HTR-8/SVneo (cell line): ENCODE measurements around the gene EIF4E2.
"Not testable (repeated sequence)": the region's sequence is repeated elsewhere in the genome, so short reads cannot be mapped to it uniquely, and the experiment has no call there.

Experiments
- DNase-seq: peaks from one replicate; pipeline ENCODE4 v3.0.0; 2011; ENCODE audit warnings: low spot score, mixed read lengths; ENCODE audit not compliant: insufficient read length
- FAIRE-seq: peaks from 2 replicates; lab custom pipeline; 2011; peaks lifted over from hg19 to GRCh38; lab: Jason Lieb, UNC

Gene EIF4E2

GRCh38 chr2:232556426-232556825, 5.9 kb downstream of the EIF4E2 start:
- no peak for DNase-seq
- FAIRE-seq: no peak

- FAIRE-seq (no peak), DNase-seq (no peak)
Measured at GRCh38 chr2:232562515-232563151, 12.1 kb downstream of the EIF4E2 start.

- DNase-seq (no peak), FAIRE-seq (peak; percentile 26)
Measured at GRCh38 chr2:232563580-232563979, 13.1 kb downstream of the EIF4E2 start.

DNA sequence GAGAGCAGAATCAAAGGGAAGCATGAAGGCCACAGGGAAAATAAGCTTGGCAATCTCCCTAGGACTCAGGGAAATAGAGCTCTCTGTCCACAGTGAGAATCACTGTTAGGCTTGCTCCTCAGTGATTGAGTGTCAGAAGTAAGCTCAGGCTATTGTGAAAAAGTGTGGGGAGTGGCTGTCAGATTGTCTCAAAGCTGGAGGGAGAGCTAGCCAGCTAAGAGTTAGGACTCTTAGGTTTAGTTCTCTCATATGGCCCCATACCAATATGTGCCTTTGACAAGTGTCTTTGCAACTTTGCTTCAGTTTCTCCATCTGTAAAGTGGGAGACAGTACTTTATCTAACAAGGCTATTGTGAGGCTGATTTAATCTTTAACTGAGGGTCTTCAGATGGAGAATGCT, 17.2 kb downstream of the EIF4E2 start:
- FAIRE-seq: no peak

GRCh38 chr2:232568161-232568560, 17.7 kb downstream of the EIF4E2 start:
- DNase-seq (no peak), FAIRE-seq (peak; percentile 48)

More for the DNA sequence above, 17.2 kb downstream of the EIF4E2 start:
- DNase-seq: no peak

DNA sequence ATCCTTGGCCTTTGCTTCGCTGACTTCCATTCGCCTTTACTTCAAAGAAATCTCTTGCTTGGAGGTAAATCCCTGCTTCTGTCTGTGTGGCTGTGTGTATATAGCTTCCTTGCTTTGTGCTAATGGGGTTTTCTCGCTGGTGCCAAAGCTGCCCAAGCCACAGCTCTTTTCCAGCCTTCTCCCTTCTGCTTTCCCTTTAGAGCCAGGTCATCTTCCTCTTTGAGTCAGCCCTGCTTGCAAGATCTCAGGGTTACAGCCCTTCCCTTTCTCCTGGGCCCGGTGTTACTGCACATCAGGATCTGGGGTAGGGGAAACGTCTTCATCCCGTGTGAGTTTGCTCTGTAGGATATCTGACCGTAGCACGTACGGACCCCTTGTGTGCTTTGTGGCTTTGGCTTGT, 19.1 kb downstream of the EIF4E2 start:
- FAIRE-seq (no peak), DNase-seq (no peak)

DNA sequence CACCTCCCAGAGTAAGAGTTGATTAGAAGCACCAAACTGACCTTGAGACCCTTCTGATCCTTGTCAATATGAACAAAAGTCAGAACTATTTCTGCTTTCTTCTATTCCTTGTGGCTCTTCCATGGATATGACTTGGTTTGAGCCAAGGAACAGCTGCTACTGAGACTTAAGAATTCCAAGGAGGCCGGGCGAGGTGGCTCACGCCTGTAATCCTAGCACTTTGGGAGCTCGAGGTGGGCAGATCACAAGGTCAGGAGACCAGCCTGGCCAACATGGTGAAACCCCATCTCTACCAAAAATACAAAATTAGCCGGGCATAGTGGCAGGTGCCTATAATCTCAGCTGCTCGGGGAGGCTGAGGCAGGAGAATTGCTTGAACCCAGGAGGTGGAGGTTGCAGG, 20.0 kb downstream of the EIF4E2 start:
- not testable (repeated sequence) for FAIRE-seq, DNase-seq

DNA sequence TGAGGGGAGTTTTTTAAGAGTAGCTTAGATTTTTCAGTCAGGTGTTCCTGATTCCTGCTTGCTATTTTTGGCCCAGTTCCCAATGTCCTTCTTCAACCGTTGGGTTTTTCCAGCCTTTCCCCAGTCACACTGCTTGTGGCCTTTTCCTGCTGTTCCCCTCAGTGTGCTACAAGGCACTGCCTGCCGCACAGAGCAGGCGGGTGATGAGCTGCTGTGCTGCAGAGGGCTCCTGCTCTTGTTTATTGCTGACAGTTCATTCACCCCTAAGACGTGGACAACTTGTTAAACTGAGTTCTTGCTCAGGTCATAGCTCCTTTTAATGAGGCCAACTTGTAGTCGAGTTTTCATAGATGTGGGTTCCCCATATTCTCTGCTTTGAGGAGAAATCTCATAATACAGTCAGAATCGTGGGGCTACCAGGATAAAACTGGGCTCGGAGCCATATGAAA, 20.6 kb downstream of the EIF4E2 start:
- FAIRE-seq: no peak

GRCh38 chr2:232573042-232573441, 22.6 kb downstream of the EIF4E2 start:
- DNase-seq (no peak), FAIRE-seq (no peak)

More for the DNA sequence above, 20.6 kb downstream of the EIF4E2 start:
- no peak for DNase-seq

DNA sequence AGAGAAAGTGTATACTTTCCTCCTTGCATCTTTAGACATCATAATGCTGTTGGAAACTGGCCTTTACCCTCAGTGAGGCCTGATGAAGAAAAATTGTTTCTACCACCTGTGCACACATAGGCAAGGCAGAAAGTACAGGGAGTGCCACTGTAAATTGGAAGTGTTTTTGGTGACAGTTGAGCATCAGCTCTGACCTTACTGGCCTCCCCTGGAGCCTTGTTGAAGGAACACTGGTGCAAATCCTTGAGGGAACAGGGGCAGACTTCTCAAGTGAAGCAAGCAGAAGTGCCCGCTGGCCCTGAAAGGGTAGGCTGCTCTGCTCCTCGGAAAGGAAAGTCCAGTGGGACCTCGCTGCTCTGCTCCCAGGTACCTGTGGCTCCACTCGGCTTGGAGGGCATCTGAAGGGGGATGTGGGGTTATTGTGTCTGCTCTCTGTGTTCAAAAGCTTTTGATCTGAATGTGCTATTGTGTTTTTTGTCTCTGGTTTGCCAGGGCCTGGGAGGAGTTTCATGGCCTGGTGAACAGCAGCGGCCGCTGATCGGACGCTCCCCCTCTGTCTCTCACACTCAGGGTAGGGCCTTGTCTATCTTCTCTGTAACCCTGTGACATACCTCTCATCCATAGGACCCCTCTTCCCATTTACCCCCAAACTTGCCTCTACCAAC, 23.4 kb downstream of the EIF4E2 start:
- FAIRE-seq (no peak), DNase-seq (no peak)

DNA sequence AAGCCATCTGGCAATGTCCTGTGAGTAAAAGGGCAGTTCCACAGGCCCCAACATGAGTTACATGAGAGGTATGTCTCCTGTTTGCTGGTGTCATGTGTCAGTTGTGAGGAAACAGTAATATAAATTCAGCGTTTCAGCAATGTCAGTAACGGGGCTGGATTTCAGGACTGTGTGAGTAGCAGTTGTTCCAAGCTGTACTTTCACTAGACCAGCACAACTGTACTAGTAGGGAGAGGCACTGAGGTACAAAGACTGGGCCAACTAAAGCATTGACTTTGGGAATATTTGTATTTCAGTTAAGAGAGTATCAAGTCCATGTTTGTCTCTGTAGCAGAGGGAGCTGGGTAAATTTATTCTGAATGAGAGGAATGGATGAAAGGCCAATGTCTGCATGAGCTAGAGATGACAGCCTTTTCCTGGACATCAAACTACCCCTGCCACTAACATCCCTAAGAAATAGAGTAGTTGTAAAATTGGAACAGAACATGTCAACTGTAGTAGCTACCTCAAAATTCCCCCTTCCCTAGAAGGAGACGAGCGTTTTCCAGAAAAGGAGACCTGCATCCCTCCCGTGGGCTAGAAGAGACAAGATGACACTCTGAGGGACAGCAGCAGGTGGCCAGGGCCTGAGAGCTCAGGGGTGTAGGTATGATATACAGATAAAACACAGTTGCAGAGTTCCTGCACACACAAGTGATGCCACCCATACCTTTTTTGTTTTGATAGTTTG, 24.4 kb downstream of the EIF4E2 start:
- FAIRE-seq: peak; percentile 40
- peak; percentile 48 for DNase-seq

DNA sequence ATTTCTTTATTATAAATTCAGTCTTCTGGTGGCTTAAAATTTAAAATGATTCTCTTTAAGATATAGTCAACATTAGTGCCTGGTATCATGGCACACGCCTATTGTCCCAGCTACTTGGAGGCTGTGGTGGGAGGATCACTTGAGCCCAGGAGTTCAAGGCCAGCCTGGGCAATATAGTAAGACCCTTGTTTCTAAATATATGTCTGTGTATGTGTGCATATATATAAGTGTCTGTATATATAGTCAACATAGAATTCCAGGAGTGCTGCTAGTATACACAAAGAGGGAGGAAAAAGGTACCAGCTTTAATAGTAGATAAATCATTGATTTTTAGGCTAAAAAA, 24.9 kb downstream of the EIF4E2 start:
- DNase-seq: no peak
- FAIRE-seq: no peak

DNA sequence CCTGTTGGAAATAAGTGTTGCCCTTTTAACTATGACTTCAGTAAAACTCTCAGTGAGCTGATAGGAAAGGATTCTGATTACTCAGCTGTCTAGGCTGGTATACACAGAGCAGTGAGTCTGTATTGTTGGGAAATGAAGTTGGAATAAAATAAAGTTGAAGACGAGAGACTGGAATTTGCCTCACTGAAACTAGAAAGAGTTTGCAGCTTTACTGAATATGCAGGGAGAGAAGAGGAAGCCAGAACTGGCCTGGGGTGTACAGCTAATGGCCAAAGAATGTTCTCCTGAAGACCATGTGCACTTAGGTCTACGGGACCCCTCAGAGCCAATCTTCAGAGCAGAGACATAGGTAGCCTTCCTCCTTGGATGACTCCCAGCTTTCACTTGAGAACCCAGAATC, 26.5 kb downstream of the EIF4E2 start:
- DNase-seq: peak; percentile 30
- peak; percentile 42 for FAIRE-seq

GRCh38 chr2:232577841-232578240, 27.4 kb downstream of the EIF4E2 start:
- no peak for FAIRE-seq
- DNase-seq: no peak

DNA sequence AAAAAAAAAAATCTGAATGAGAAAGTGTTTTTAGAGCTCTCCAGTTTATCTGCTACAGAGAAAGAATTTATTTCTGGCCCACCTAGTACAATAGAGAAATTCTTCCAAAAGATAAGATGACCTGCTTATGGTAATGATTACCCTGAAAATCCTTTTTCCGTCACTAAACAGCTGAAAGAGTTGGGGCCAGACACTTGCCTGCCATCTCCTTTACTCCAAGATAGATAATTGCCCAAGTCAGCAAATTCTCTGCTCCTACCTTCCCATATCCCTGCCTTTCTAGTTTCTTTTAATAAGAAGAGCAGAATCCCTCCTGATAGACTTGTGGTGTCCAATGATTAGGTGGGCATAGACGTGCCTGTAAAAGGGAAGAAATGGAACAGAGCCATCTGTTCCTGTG, 28.1 kb downstream of the EIF4E2 start:
- DNase-seq: no peak
- FAIRE-seq: no peak

- FAIRE-seq: no peak
Measured at GRCh38 chr2:232580648-232580981, 30.1 kb downstream of the EIF4E2 start.

DNA sequence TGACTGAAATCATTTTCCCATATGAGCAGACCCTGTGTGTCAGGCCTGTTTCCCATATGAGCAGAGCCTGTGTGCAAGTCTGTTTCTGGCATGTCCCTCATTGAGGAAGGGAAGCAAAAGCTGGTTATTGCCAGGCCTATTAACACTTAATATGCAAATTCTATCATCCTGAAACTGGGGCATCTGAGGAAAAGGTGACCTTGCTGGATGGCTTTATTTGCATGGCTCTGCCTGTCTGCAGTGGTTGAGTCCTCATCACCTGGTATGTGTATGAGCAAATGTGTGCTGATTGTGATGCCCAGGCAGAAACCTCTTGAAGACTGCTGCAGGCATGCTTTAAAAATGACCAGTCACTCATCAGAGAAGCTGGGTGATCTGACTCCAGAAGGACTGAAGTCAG, 31.2 kb downstream of the EIF4E2 start:
- FAIRE-seq (no peak), DNase-seq (no peak)

More at GRCh38 chr2:232580648-232580981, 30.1 kb downstream of the EIF4E2 start:
- no peak for DNase-seq

GRCh38 chr2:232584238-232584637, 33.7 kb downstream of the EIF4E2 start:
- no peak for DNase-seq
- FAIRE-seq: no peak

GRCh38 chr2:232586943-232587505, 36.5 kb downstream of the EIF4E2 start:
- FAIRE-seq (no peak), DNase-seq (no peak)

DNA sequence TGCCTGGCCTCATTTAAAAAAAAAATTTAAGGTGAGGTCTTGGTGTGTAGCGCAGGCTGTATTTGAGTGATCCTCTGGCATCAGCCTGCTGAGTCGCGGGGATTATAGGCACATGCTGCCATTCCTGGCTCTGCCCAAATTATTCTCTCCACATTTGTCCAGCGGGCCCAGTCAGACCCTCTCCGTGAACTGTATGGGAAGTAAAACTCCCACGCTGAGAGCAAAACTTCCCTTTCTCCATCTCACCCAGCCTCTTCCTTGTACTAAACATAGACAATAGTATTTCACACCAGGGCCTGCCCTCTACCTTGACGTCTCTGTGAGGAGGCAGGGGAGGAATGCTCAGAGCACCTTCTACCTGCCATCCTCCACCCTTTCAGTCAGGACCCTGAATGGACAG, 37.0 kb downstream of the EIF4E2 start:
- FAIRE-seq (no peak), DNase-seq (no peak)

DNA sequence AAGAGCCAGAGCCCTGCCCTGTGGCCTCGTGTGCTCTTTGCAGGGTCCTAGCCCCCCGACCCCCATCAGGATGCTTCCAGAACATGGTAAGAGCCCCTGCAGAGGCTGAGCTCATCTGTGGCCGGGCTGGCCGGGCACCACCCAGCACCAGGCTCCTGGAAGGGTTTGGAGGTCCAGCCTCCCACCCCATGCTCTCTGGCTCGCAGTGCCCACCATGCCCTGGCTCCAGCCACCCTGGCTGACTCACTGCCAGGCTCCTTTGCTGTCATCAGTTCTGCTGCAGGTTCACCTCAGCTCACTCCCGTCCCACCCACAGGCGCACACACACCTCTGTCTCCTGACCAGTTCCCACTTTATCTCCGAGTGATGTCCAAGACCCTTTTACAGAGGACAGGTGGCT, 37.5 kb downstream of the EIF4E2 start:
- FAIRE-seq (no peak), DNase-seq (no peak)
